Measurements from ENCODE around the gene ADAMTS4.

DNA sequence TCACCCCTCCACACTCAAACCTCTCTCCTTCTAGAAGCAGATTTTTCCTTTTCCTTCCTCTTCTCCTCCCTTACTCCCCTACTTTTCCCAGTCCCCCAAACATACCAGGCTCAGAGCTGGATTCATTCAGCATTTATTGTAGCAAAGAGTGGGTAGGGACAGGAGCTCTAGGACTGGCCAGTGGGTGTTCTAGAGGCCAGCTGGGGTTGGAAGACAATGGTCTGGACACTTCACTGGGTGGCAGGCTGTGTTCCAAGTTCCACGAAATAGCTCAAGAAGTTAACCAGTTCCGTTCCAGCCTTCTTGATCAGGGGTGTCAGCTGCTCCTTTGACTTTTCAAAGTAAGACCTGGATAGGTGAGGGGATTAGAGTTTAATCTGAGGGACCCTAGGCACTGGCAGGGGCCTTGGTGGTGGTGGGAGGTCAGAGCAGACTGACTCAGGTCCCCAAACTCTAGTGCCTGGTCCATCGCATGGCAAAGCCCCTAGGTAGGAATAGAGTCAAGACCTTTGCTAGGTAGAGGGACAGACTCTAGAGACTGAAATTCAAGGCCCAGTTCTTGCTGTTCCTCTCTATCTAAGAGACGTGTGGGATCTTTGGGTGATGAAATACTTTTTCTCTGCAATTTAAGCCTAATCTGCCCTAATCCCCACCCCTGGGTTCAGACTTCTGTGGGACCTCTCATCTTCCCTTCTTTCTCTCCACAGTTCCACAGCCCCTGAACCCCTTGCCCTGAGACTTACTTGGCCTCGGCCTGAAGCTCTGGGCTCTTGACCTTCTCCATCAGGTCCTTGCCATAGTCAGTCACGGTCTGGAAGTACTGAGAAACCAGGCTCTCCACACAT is 23.5 kb upstream of the ADAMTS4 start:
- TF ChIP-seq, protein P1, sequence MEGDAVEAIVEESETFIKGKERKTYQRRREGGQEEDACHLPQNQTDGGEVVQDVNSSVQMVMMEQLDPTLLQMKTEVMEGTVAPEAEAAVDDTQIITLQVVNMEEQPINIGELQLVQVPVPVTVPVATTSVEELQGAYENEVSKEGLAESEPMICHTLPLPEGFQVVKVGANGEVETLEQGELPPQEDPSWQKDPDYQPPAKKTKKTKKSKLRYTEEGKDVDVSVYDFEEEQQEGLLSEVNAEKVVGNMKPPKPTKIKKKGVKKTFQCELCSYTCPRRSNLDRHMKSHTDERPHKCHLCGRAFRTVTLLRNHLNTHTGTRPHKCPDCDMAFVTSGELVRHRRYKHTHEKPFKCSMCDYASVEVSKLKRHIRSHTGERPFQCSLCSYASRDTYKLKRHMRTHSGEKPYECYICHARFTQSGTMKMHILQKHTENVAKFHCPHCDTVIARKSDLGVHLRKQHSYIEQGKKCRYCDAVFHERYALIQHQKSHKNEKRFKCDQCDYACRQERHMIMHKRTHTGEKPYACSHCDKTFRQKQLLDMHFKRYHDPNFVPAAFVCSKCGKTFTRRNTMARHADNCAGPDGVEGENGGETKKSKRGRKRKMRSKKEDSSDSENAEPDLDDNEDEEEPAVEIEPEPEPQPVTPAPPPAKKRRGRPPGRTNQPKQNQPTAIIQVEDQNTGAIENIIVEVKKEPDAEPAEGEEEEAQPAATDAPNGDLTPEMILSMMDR (IDR thresholded peaks at IDR 0.05) = no peak
- TF ChIP-seq POLR2AphosphoS5 (IDR thresholded peaks at IDR 0.05) = no peak
